Endothelial cell of umbilical vein (primary cell): ENCODE results near the gene MAML3. TPM values are rescaled to one million over a fixed set of nuclear protein-coding genes. Genes with fewer than 3 reads are reported as not detected.

ENCODE experiments used
- BruUV-seq: library from RNA; stranded (reverse); fragments of 400-500 nt; replicated peaks from 2 replicates; lab custom pipeline; 2021; lab: Mats Ljungman, UMichigan
- CTCF ChIA-PET: fragments of 300-600, 350-600 bp; sonication (Branson Sonifier 250); formaldehyde crosslinking; loops from one replicate; lab custom pipeline; 2021; ENCODE audit warnings: antibody characterized with exemption, inconsistent platforms; lab: Charles Lee
- POLR2A ChIA-PET: fragments of 300-600, 350-600 bp; sonication (Branson Sonifier 250); formaldehyde crosslinking; loops from one replicate; lab custom pipeline; 2021; ENCODE audit warnings: antibody characterized with exemption, inconsistent platforms; lab: Charles Lee
- DNase-seq: peaks from one replicate; pipeline ENCODE4 v3.0.0-alpha.2; 2011; ENCODE audit warnings: low read depth, low spot score
- FAIRE-seq: peaks from 2 replicates; lab custom pipeline; 2011; peaks lifted over from hg19 to GRCh38; lab: Jason Lieb, UNC
- H2AFZ ChIP-seq: 2 replicates; pipeline ENCODE4 v1.6.0; 2012; ENCODE audit warnings: low read depth, low read length, control low read depth, inconsistent platforms
- H3K27ac ChIP-seq: 2 replicates; pipeline ENCODE4 v1.5.1; 2011; ENCODE audit warnings: low read depth, mild to moderate bottlenecking, control low read depth, low read length, moderate library complexity; ENCODE audit not compliant: insufficient read depth
- H3K27me3 ChIP-seq, 2 experiments: 2 replicates each; pipeline versions ENCODE4 v1.6.0 to v1.6.1; 2011; ENCODE audit warnings: low read length in 2 of 2, mixed read lengths in 1 of 2; ENCODE audit not compliant: control insufficient read depth in 2 of 2, insufficient read depth in 2 of 2
- H3K36me3 ChIP-seq, 2 experiments: 2 replicates in 1 of 2; 3 replicates in 1 of 2; pipeline ENCODE4 v1.5.1; 2011; ENCODE audit warnings: low read length in 2 of 2, mild to moderate bottlenecking in 1 of 2, moderate library complexity in 1 of 2; ENCODE audit not compliant: control insufficient read depth in 2 of 2, insufficient read depth in 2 of 2; ENCODE audit errors: extremely low read depth in 1 of 2
- H3K4me1 ChIP-seq: 3 replicates; pipeline ENCODE4 v1.5.1; 2011; ENCODE audit warnings: mild to moderate bottlenecking, low read length; ENCODE audit not compliant: control insufficient read depth, insufficient read depth; ENCODE audit errors: extremely low read depth
- H3K4me2 ChIP-seq: 2 replicates; pipeline ENCODE4 v1.6.1; 2011; ENCODE audit warnings: low read length, control low read depth, mixed read lengths; ENCODE audit not compliant: insufficient read depth
- H3K4me3 ChIP-seq, 3 experiments: fragments of 200-600 bp in 1 of 3; sonication (generic), shearing (Covaris generic) in 1 of 3; replicated peaks in 1 of 3; 2 replicates each; pipeline ENCODE4 v1.5.1; 2011 to 2016; ENCODE audit warnings: control low read depth in 3 of 3, low read length in 3 of 3, mild to moderate bottlenecking in 2 of 3, inconsistent platforms in 1 of 3, low read depth in 1 of 3, moderate library complexity in 1 of 3; ENCODE audit not compliant: insufficient read depth in 1 of 3
- H3K79me2 ChIP-seq: 2 replicates; pipeline ENCODE4 v1.6.0; 2012; ENCODE audit warnings: low read length, inconsistent platforms; ENCODE audit not compliant: control insufficient read depth, insufficient read depth
- H3K9ac ChIP-seq: replicated peaks from 2 replicates; pipeline ENCODE3; 2011; ENCODE audit warnings: low read length, control low read depth; ENCODE audit not compliant: insufficient read depth; ENCODE audit errors: extremely low read depth
- H3K9me1 ChIP-seq: replicated peaks from 3 replicates; pipeline ENCODE4 v1.6.0; 2011; ENCODE audit warnings: mild to moderate bottlenecking, low read length; ENCODE audit not compliant: control insufficient read depth, insufficient read depth; ENCODE audit errors: extremely low read depth
- H3K9me3 ChIP-seq: replicated peaks from 2 replicates; pipeline ENCODE4 v1.5.1; 2012; ENCODE audit warnings: low read length, inconsistent platforms; ENCODE audit not compliant: control insufficient read depth, insufficient read depth
- H4K20me1 ChIP-seq: replicated peaks from 2 replicates; pipeline ENCODE3; 2011; ENCODE audit warnings: mild to moderate bottlenecking, low read length; ENCODE audit not compliant: control insufficient read depth, insufficient read depth; ENCODE audit errors: extremely low read depth
- CTCF ChIP-seq, 2 donors: IDR thresholded peaks; 1 replicate in 1 of 2; 2 replicates in 1 of 2; pipeline ENCODE4 v1.5.1; 2011; ENCODE audit warnings: low read length in 2 of 2, mild to moderate bottlenecking in 2 of 2, moderate library complexity in 2 of 2, control low read depth in 1 of 2, inconsistent platforms in 1 of 2, low read depth in 1 of 2; ENCODE audit not compliant: insufficient read depth in 1 of 2; ENCODE audit errors: extremely low read depth in 1 of 2
- EZH2 ChIP-seq: IDR thresholded peaks from 2 replicates; pipeline ENCODE4 v1.6.1; 2012; ENCODE audit warnings: borderline replicate concordance, low read depth, mild to moderate bottlenecking, moderate library complexity, low read length, inconsistent platforms; ENCODE audit not compliant: severe bottlenecking
- FOS ChIP-seq: IDR thresholded peaks from 2 replicates; pipeline ENCODE4 v1.6.1; 2011; ENCODE audit warnings: mild to moderate bottlenecking, low read length, moderate library complexity, borderline replicate concordance; ENCODE audit not compliant: insufficient read depth
- GATA2 ChIP-seq: IDR thresholded peaks from 2 replicates; pipeline ENCODE4 v1.7.0; 2011; ENCODE audit warnings: low read depth, mild to moderate bottlenecking, moderate library complexity, mixed read lengths, low read length; ENCODE audit not compliant: insufficient read length, insufficient read depth
- JUN ChIP-seq: IDR thresholded peaks from 2 replicates; pipeline ENCODE4 v1.6.1; 2011; ENCODE audit warnings: borderline replicate concordance, low read depth; ENCODE audit not compliant: insufficient read length, insufficient read depth
- MAX ChIP-seq: IDR thresholded peaks from 2 replicates; pipeline ENCODE4 v1.6.1; 2011; ENCODE audit not compliant: insufficient read depth, insufficient read length
- MYC ChIP-seq: IDR thresholded peaks from one replicate; pipeline ENCODE4 v1.6.1; 2011; ENCODE audit warnings: mild to moderate bottlenecking, low read depth, low read length
- POLR2A ChIP-seq: IDR thresholded peaks from 2 replicates; pipeline ENCODE4 v1.6.1; 2012; ENCODE audit warnings: low read depth, mild to moderate bottlenecking, control low read depth, low read length
- POLR2AphosphoS5 ChIP-seq: IDR thresholded peaks from 2 replicates; pipeline ENCODE4 v1.6.1; 2012; ENCODE audit warnings: low read depth, mild to moderate bottlenecking, control low read depth, low read length, moderate library complexity; ENCODE audit not compliant: insufficient read depth
- dilution Hi-C: fragments of 300-500 bp; cut with MboI; formaldehyde crosslinking; loops from one replicate; pipeline ENCODE4 v1.15.0; 2019; ENCODE audit warnings: low sequenced_read_pairs; ENCODE audit not compliant: extremely low pct_ligation_motif_present
- intact Hi-C: fragments of 100-400 bp; cut with micrococcal nuclease; formaldehyde crosslinking; loops from one replicate; pipeline ENCODE4 v1.10.0; 2022
- polyA plus RNA-seq, 4 experiments: library from polyadenylated mRNA; depleted of rRNA in 3 of 4; stranded (reverse) in 3 of 4; unstranded in 1 of 4; fragments of >200 nt; gene quantifications; 2 replicates each; pipeline versions ENCODE4 v1.2.1 to v1.2.3, GENCODE V29; 2011 to 2012; ENCODE audit warnings: missing spikeins in 1 of 4
- total RNA-seq: library from RNA; stranded (reverse); gene quantifications from 2 replicates; pipeline ENCODE4 v1.2.3, GENCODE V29; 2021

MAML3 gene
- total and polyA plus RNA-seq, 2 donors (not counting 3 experiments of a cell fraction or from before 2014, with no cell fraction given): 14.0 to 20.3 TPM

GRCh38 chr4:140080883-140081282 lies 73.1 kb downstream of the MAML3 start:
- ChIA-PET POLR2A (no interaction called here), CTCF (interaction anchor here (1.0 kb wide), 1 partner anchor 11 kb away, joined by 3 read pairs; no protein-coding TSS in a partner anchor)
- H3K9me1 ChIP-seq: no peaks in the 10 kb centered on the region
- DNase-seq (no peak), FAIRE-seq (no peak)
- no TSS peak for BruUV-seq
- H3K36me3 ChIP-seq: no peaks in the 10 kb centered on the region
- H4K20me1 ChIP-seq: no peaks in the 10 kb centered on the region
- H3K9me3 ChIP-seq: no peaks in the 10 kb centered on the region
- no peak overlapping the region for H3K4me3 ChIP-seq
- no peak overlapping the region for H3K27ac ChIP-seq
- no peak overlapping the region for H3K4me2 ChIP-seq
- intact Hi-C loops: no loop called here
- peaks cover 22% of the 10 kb centered on the region for H3K4me1 ChIP-seq
- no peak overlapping the region for H3K9ac ChIP-seq
- TF ChIP-seq POLR2AphosphoS5 (no peak), EZH2 (no peak), JUN (no peak), GATA2 (no peak), CTCF (IDR thresholded peaks at IDR 0.05; ENCODE audit: extremely low read depth in 1 of 2, insufficient read depth in 1 of 2, low read depth in 1 of 2, low read length in 2 of 2) (no peak), MAX (no peak), MYC (no peak), POLR2A (no peak), FOS (no peak)
- dilution Hi-C loops: no loop called here
- H3K79me2 ChIP-seq: peaks cover 7% of the 10 kb centered on the region
- H3K27me3 ChIP-seq: no peaks in the 10 kb centered on the region
- no peak overlapping the region for H2AFZ ChIP-seq
